Endothelial cell of umbilical vein (primary cell): ENCODE results near the gene PLA2G4C. TPM values are rescaled to one million over a fixed set of nuclear protein-coding genes. Genes with fewer than 3 reads are reported as not detected.

Experiments
- BruUV-seq: library from RNA; stranded (reverse); fragments of 400-500 nt; replicated peaks from 2 replicates; lab custom pipeline; 2021; lab: Mats Ljungman, UMichigan
- CTCF ChIA-PET: fragments of 300-600, 350-600 bp; sonication (Branson Sonifier 250); formaldehyde crosslinking; loops from one replicate; lab custom pipeline; 2021; ENCODE audit warnings: antibody characterized with exemption, inconsistent platforms; lab: Charles Lee
- POLR2A ChIA-PET: fragments of 300-600, 350-600 bp; sonication (Branson Sonifier 250); formaldehyde crosslinking; loops from one replicate; lab custom pipeline; 2021; ENCODE audit warnings: antibody characterized with exemption, inconsistent platforms; lab: Charles Lee
- DNase-seq: peaks from one replicate; pipeline ENCODE4 v3.0.0-alpha.2; 2011; ENCODE audit warnings: low read depth, low spot score
- FAIRE-seq: peaks from 2 replicates; lab custom pipeline; 2011; peaks lifted over from hg19 to GRCh38; lab: Jason Lieb, UNC
- H2AFZ ChIP-seq: 2 replicates; pipeline ENCODE4 v1.6.0; 2012; ENCODE audit warnings: low read depth, low read length, control low read depth, inconsistent platforms
- H3K27ac ChIP-seq: 2 replicates; pipeline ENCODE4 v1.5.1; 2011; ENCODE audit warnings: low read depth, mild to moderate bottlenecking, control low read depth, low read length, moderate library complexity; ENCODE audit not compliant: insufficient read depth
- H3K27me3 ChIP-seq, 2 experiments: 2 replicates each; pipeline versions ENCODE4 v1.6.0 to v1.6.1; 2011; ENCODE audit warnings: low read length in 2 of 2, mixed read lengths in 1 of 2; ENCODE audit not compliant: control insufficient read depth in 2 of 2, insufficient read depth in 2 of 2
- H3K36me3 ChIP-seq, 2 experiments: 2 replicates in 1 of 2; 3 replicates in 1 of 2; pipeline ENCODE4 v1.5.1; 2011; ENCODE audit warnings: low read length in 2 of 2, mild to moderate bottlenecking in 1 of 2, moderate library complexity in 1 of 2; ENCODE audit not compliant: control insufficient read depth in 2 of 2, insufficient read depth in 2 of 2; ENCODE audit errors: extremely low read depth in 1 of 2
- H3K4me1 ChIP-seq: 3 replicates; pipeline ENCODE4 v1.5.1; 2011; ENCODE audit warnings: mild to moderate bottlenecking, low read length; ENCODE audit not compliant: control insufficient read depth, insufficient read depth; ENCODE audit errors: extremely low read depth
- H3K4me2 ChIP-seq: 2 replicates; pipeline ENCODE4 v1.6.1; 2011; ENCODE audit warnings: low read length, control low read depth, mixed read lengths; ENCODE audit not compliant: insufficient read depth
- H3K4me3 ChIP-seq, 3 experiments: fragments of 200-600 bp in 1 of 3; sonication (generic), shearing (Covaris generic) in 1 of 3; replicated peaks in 1 of 3; 2 replicates each; pipeline ENCODE4 v1.5.1; 2011 to 2016; ENCODE audit warnings: control low read depth in 3 of 3, low read length in 3 of 3, mild to moderate bottlenecking in 2 of 3, inconsistent platforms in 1 of 3, low read depth in 1 of 3, moderate library complexity in 1 of 3; ENCODE audit not compliant: insufficient read depth in 1 of 3
- H3K79me2 ChIP-seq: 2 replicates; pipeline ENCODE4 v1.6.0; 2012; ENCODE audit warnings: low read length, inconsistent platforms; ENCODE audit not compliant: control insufficient read depth, insufficient read depth
- H3K9ac ChIP-seq: replicated peaks from 2 replicates; pipeline ENCODE3; 2011; ENCODE audit warnings: low read length, control low read depth; ENCODE audit not compliant: insufficient read depth; ENCODE audit errors: extremely low read depth
- H3K9me1 ChIP-seq: replicated peaks from 3 replicates; pipeline ENCODE4 v1.6.0; 2011; ENCODE audit warnings: mild to moderate bottlenecking, low read length; ENCODE audit not compliant: control insufficient read depth, insufficient read depth; ENCODE audit errors: extremely low read depth
- H3K9me3 ChIP-seq: replicated peaks from 2 replicates; pipeline ENCODE4 v1.5.1; 2012; ENCODE audit warnings: low read length, inconsistent platforms; ENCODE audit not compliant: control insufficient read depth, insufficient read depth
- H4K20me1 ChIP-seq: replicated peaks from 2 replicates; pipeline ENCODE3; 2011; ENCODE audit warnings: mild to moderate bottlenecking, low read length; ENCODE audit not compliant: control insufficient read depth, insufficient read depth; ENCODE audit errors: extremely low read depth
- CTCF ChIP-seq, 2 donors: IDR thresholded peaks; 1 replicate in 1 of 2; 2 replicates in 1 of 2; pipeline ENCODE4 v1.5.1; 2011; ENCODE audit warnings: low read length in 2 of 2, mild to moderate bottlenecking in 2 of 2, moderate library complexity in 2 of 2, control low read depth in 1 of 2, inconsistent platforms in 1 of 2, low read depth in 1 of 2; ENCODE audit not compliant: insufficient read depth in 1 of 2; ENCODE audit errors: extremely low read depth in 1 of 2
- EZH2 ChIP-seq: IDR thresholded peaks from 2 replicates; pipeline ENCODE4 v1.6.1; 2012; ENCODE audit warnings: borderline replicate concordance, low read depth, mild to moderate bottlenecking, moderate library complexity, low read length, inconsistent platforms; ENCODE audit not compliant: severe bottlenecking
- FOS ChIP-seq: IDR thresholded peaks from 2 replicates; pipeline ENCODE4 v1.6.1; 2011; ENCODE audit warnings: mild to moderate bottlenecking, low read length, moderate library complexity, borderline replicate concordance; ENCODE audit not compliant: insufficient read depth
- GATA2 ChIP-seq: IDR thresholded peaks from 2 replicates; pipeline ENCODE4 v1.7.0; 2011; ENCODE audit warnings: low read depth, mild to moderate bottlenecking, moderate library complexity, mixed read lengths, low read length; ENCODE audit not compliant: insufficient read length, insufficient read depth
- JUN ChIP-seq: IDR thresholded peaks from 2 replicates; pipeline ENCODE4 v1.6.1; 2011; ENCODE audit warnings: borderline replicate concordance, low read depth; ENCODE audit not compliant: insufficient read length, insufficient read depth
- MAX ChIP-seq: IDR thresholded peaks from 2 replicates; pipeline ENCODE4 v1.6.1; 2011; ENCODE audit not compliant: insufficient read depth, insufficient read length
- MYC ChIP-seq: IDR thresholded peaks from one replicate; pipeline ENCODE4 v1.6.1; 2011; ENCODE audit warnings: mild to moderate bottlenecking, low read depth, low read length
- POLR2A ChIP-seq: IDR thresholded peaks from 2 replicates; pipeline ENCODE4 v1.6.1; 2012; ENCODE audit warnings: low read depth, mild to moderate bottlenecking, control low read depth, low read length
- POLR2AphosphoS5 ChIP-seq: IDR thresholded peaks from 2 replicates; pipeline ENCODE4 v1.6.1; 2012; ENCODE audit warnings: low read depth, mild to moderate bottlenecking, control low read depth, low read length, moderate library complexity; ENCODE audit not compliant: insufficient read depth
- dilution Hi-C: fragments of 300-500 bp; cut with MboI; formaldehyde crosslinking; loops from one replicate; pipeline ENCODE4 v1.15.0; 2019; ENCODE audit warnings: low sequenced_read_pairs; ENCODE audit not compliant: extremely low pct_ligation_motif_present
- intact Hi-C: fragments of 100-400 bp; cut with micrococcal nuclease; formaldehyde crosslinking; loops from one replicate; pipeline ENCODE4 v1.10.0; 2022
- polyA plus RNA-seq, 4 experiments: library from polyadenylated mRNA; depleted of rRNA in 3 of 4; stranded (reverse) in 3 of 4; unstranded in 1 of 4; fragments of >200 nt; gene quantifications; 2 replicates each; pipeline versions ENCODE4 v1.2.1 to v1.2.3, GENCODE V29; 2011 to 2012; ENCODE audit warnings: missing spikeins in 1 of 4
- total RNA-seq: library from RNA; stranded (reverse); gene quantifications from 2 replicates; pipeline ENCODE4 v1.2.3, GENCODE V29; 2021

The PLA2G4C gene
- total and polyA plus RNA-seq, 2 donors (not counting 3 experiments of a cell fraction or from before 2014, with no cell fraction given), result 53.1 to 63.4 TPM

GRCh38 chr19:48064509-48064908 is 46.1 kb downstream of the PLA2G4C start:
- Histone ChIP-seq H3K9me1 (no peaks in the 10 kb centered on the region), H3K27ac (no peak overlapping the region), H4K20me1 (no peaks in the 10 kb centered on the region), H3K4me3 (no peak overlapping the region), H3K4me1 (no peaks in the 10 kb centered on the region), H3K27me3 (no peaks in the 10 kb centered on the region), H3K4me2 (no peak overlapping the region), H3K9ac (no peak overlapping the region), H3K79me2 (no peaks in the 10 kb centered on the region), H3K36me3 (no peaks in the 10 kb centered on the region), H2AFZ (no peak overlapping the region), H3K9me3 (no peaks in the 10 kb centered on the region)
- CTCF ChIA-PET, result no interaction called here
- TF ChIP-seq POLR2A (no peak), GATA2 (no peak), POLR2AphosphoS5 (no peak), MAX (no peak), FOS (no peak), EZH2 (no peak), MYC (no peak), JUN (no peak), CTCF (IDR thresholded peaks at IDR 0.05; ENCODE audit: extremely low read depth in 1 of 2, insufficient read depth in 1 of 2, low read depth in 1 of 2, low read length in 2 of 2) (no peak)
- DNase-seq, result no peak
- no peak for FAIRE-seq
- POLR2A ChIA-PET, result no interaction called here
- dilution Hi-C loops, result no loop called here
- BruUV-seq, result no TSS peak
- intact Hi-C loops, result no loop called here
